MM.1S (cell line): ENCODE data around the gene RPP40.

Experiments used
- DNase-seq: peaks from one replicate; pipeline ENCODE4 v3.0.0-alpha.2; 2015
- H2AFZ ChIP-seq: fragments of 300-600 bp; sonication (generic); 2 replicates; pipeline ENCODE4 v1.6.0; 2016; ENCODE audit warnings: antibody characterized with exemption, low read length
- H3F3A ChIP-seq: fragments of 300-600 bp; sonication (generic); 2 replicates; pipeline ENCODE4 v1.6.1; 2016; ENCODE audit warnings: mild to moderate bottlenecking, antibody characterized with exemption, low read length, moderate library complexity, mixed read lengths; ENCODE audit not compliant: insufficient read depth
- H3K27ac ChIP-seq: fragments of 300-600 bp; sonication (generic); 2 replicates; pipeline ENCODE4 v1.5.1; 2016; ENCODE audit warnings: mild to moderate bottlenecking, low read length
- H3K27me3 ChIP-seq: fragments of 300-600 bp; sonication (generic); replicated peaks from 2 replicates; pipeline ENCODE4 v1.6.0; 2016; ENCODE audit warnings: low read length; ENCODE audit not compliant: insufficient read depth
- H3K36me3 ChIP-seq: fragments of 300-600 bp; sonication (generic); replicated peaks from 2 replicates; pipeline ENCODE4 v1.6.1; 2016; ENCODE audit warnings: mild to moderate bottlenecking, low read length, mixed read lengths; ENCODE audit not compliant: insufficient read depth
- H3K4me1 ChIP-seq: fragments of 300-600 bp; sonication (generic); 2 replicates; pipeline ENCODE4 v1.6.1; 2016; ENCODE audit warnings: low read length, mixed read lengths
- H3K4me2 ChIP-seq: fragments of 300-600 bp; sonication (generic); 2 replicates; pipeline ENCODE4 v1.6.0; 2016; ENCODE audit warnings: low read depth, low read length
- H3K4me3 ChIP-seq: fragments of 300-600 bp; sonication (generic); 2 replicates; pipeline ENCODE4 v1.5.1; 2016; ENCODE audit warnings: low read length, mixed read lengths
- H3K79me2 ChIP-seq: fragments of 300-600 bp; sonication (generic); 2 replicates; pipeline ENCODE4 v1.6.1; 2016; ENCODE audit warnings: mixed run types, low read length, mixed read lengths
- H3K9ac ChIP-seq: fragments of 300-600 bp; sonication (generic); 2 replicates; pipeline ENCODE4 v1.6.1; 2016; ENCODE audit warnings: low read length, mixed read lengths
- H3K9me2 ChIP-seq: fragments of 300-600 bp; sonication (generic); replicated peaks from 2 replicates; pipeline ENCODE4 v1.6.1; 2016; ENCODE audit warnings: mild to moderate bottlenecking, low read length, mixed read lengths; ENCODE audit not compliant: insufficient read depth
- H3K9me3 ChIP-seq: fragments of 300-600 bp; sonication (generic); replicated peaks from 2 replicates; pipeline ENCODE4 v1.6.1; 2016; ENCODE audit warnings: mild to moderate bottlenecking, low read length, mixed read lengths; ENCODE audit not compliant: insufficient read depth
- H4K20me1 ChIP-seq: fragments of 300-600 bp; sonication (generic); 2 replicates; pipeline ENCODE4 v1.6.1; 2016; ENCODE audit warnings: mild to moderate bottlenecking, low read length, moderate library complexity, mixed read lengths; ENCODE audit not compliant: insufficient read depth
- EZH2 ChIP-seq: fragments of 300-600 bp; sonication (generic); optimal IDR thresholded peaks from 2 replicates; pipeline ENCODE3; 2017; ENCODE audit warnings: low read depth, mild to moderate bottlenecking, antibody characterized with exemption, low read length, mixed read lengths
- EZH2phosphoT487 ChIP-seq: fragments of 300-600 bp; sonication (generic); IDR thresholded peaks from 2 replicates; pipeline ENCODE4 v1.6.1; 2018; ENCODE audit warnings: antibody characterized with exemption, low read length
- TF ChIP-seq, protein P1 (sequence below): fragments of 300-600 bp; sonication (generic); IDR thresholded peaks from 2 replicates; pipeline ENCODE4 v1.5.1; 2016; ENCODE audit warnings: antibody characterized with exemption, low read length, mixed read lengths

Gene RPP40

GRCh38 chr6:5050009-5050408 lies 46.2 kb upstream of the RPP40 start:
- Histone ChIP-seq H2AFZ (no peak overlapping the region), H3K36me3 (no peaks in the 10 kb centered on the region), H3F3A (peaks cover 19% of the 10 kb centered on the region), H4K20me1 (no peaks in the 10 kb centered on the region), H3K4me3 (no peak overlapping the region), H3K9me3 (no peaks in the 10 kb centered on the region), H3K9ac (no peak overlapping the region), H3K9me2 (no peaks in the 10 kb centered on the region), H3K27me3 (no peaks in the 10 kb centered on the region), H3K79me2 (no peaks in the 10 kb centered on the region), H3K27ac (no peak overlapping the region), H3K4me1 (peaks cover 40% of the 10 kb centered on the region), H3K4me2 (0 out of 2 replicates have a peak overlapping the region, but pooled peaks have one; percentile 9)
- peak; percentile 44 for DNase-seq
- no peak for TF ChIP-seq EZH2
- TF ChIP-seq, protein P1, sequence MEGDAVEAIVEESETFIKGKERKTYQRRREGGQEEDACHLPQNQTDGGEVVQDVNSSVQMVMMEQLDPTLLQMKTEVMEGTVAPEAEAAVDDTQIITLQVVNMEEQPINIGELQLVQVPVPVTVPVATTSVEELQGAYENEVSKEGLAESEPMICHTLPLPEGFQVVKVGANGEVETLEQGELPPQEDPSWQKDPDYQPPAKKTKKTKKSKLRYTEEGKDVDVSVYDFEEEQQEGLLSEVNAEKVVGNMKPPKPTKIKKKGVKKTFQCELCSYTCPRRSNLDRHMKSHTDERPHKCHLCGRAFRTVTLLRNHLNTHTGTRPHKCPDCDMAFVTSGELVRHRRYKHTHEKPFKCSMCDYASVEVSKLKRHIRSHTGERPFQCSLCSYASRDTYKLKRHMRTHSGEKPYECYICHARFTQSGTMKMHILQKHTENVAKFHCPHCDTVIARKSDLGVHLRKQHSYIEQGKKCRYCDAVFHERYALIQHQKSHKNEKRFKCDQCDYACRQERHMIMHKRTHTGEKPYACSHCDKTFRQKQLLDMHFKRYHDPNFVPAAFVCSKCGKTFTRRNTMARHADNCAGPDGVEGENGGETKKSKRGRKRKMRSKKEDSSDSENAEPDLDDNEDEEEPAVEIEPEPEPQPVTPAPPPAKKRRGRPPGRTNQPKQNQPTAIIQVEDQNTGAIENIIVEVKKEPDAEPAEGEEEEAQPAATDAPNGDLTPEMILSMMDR = no peak
- no peak for TF ChIP-seq EZH2phosphoT487

DNA sequence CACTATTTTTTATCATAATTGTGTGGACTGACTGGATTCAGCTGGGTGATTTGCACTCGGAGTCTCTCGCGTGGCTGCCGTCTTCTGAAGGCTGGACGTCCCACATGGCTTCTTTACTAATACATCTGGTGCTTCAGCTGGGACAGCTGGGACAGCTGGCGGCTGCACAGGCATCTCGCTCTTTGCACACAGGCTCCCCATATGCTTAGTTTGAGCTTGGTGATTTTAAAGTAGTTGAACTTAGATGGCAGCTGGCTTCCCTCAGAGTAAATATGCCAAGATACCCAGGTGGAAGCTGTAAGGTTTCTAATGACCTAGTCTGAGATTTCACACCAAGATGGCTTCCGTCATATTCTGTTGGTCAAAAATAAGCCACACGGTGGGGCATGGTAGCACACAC lies 42.6 kb upstream of the RPP40 start:
- H3K9me3 ChIP-seq = no peaks in the 10 kb centered on the region
- H4K20me1 ChIP-seq = no peaks in the 10 kb centered on the region
- H2AFZ ChIP-seq = no peak overlapping the region
- no peaks in the 10 kb centered on the region for H3K36me3 ChIP-seq
- H3K9me2 ChIP-seq = no peaks in the 10 kb centered on the region
- H3K27ac ChIP-seq = no peak overlapping the region
- no peaks in the 10 kb centered on the region for H3K79me2 ChIP-seq
- no peak for TF ChIP-seq EZH2
- TF ChIP-seq, protein P1 = no peak
- no peak overlapping the region for H3K4me2 ChIP-seq
- H3K4me3 ChIP-seq = no peak overlapping the region
- H3K27me3 ChIP-seq = no peaks in the 10 kb centered on the region
- no peaks in the 10 kb centered on the region for H3F3A ChIP-seq
- no peak overlapping the region for H3K9ac ChIP-seq
- no peak for DNase-seq
- peaks cover 9% of the 10 kb centered on the region for H3K4me1 ChIP-seq

- H3K79me2 ChIP-seq = no peaks in the 10 kb centered on the region
- H3K4me1 ChIP-seq = peaks cover 7% of the 10 kb centered on the region
- no peak overlapping the region for H2AFZ ChIP-seq
- no peaks in the 10 kb centered on the region for H4K20me1 ChIP-seq
- no peak overlapping the region for H3K4me2 ChIP-seq
- DNase-seq = no peak
- no peak overlapping the region for H3K4me3 ChIP-seq
- no peaks in the 10 kb centered on the region for H3K9me3 ChIP-seq
- H3K27ac ChIP-seq = no peak overlapping the region
- H3K9ac ChIP-seq = no peak overlapping the region
- H3K27me3 ChIP-seq = no peaks in the 10 kb centered on the region
- TF ChIP-seq, protein P1 = no peak
- H3K36me3 ChIP-seq = no peaks in the 10 kb centered on the region
- no peaks in the 10 kb centered on the region for H3F3A ChIP-seq
- H3K9me2 ChIP-seq = no peaks in the 10 kb centered on the region
These were observed 41.6 kb upstream of the RPP40 start for GRCh38 chr6:5045416-5045815.

- peaks cover 2% of the 10 kb centered on the region for H3K4me1 ChIP-seq
- no peaks in the 10 kb centered on the region for H3K36me3 ChIP-seq
- H3K9ac ChIP-seq = no peak overlapping the region
- H3K27me3 ChIP-seq = no peaks in the 10 kb centered on the region
- H3K9me2 ChIP-seq = no peaks in the 10 kb centered on the region
- H3K4me3 ChIP-seq = no peak overlapping the region
- no peaks in the 10 kb centered on the region for H4K20me1 ChIP-seq
- no peaks in the 10 kb centered on the region for H3K9me3 ChIP-seq
- TF ChIP-seq EZH2 = no peak
- H3K79me2 ChIP-seq = no peaks in the 10 kb centered on the region
- no peak overlapping the region for H3K27ac ChIP-seq
- no peak for DNase-seq
- H2AFZ ChIP-seq = no peak overlapping the region
- no peaks in the 10 kb centered on the region for H3F3A ChIP-seq
- H3K4me2 ChIP-seq = no peak overlapping the region
These were observed 41.0 kb upstream of the RPP40 start for GRCh38 chr6:5044866-5045265.
